WTC11 (cell line): ENCODE data around the gene ANKS3. TPM values are rescaled to one million over a fixed set of nuclear protein-coding genes. Genes with fewer than 3 reads are reported as not detected.

Experiments
- ATAC-seq: fragments of 200-7000 bp; cut with Tn5 transposase; 2 replicates; pipeline ENCODE4 v1.10.0; 2021; ENCODE audit warnings: mild to moderate bottlenecking, moderate library complexity
- CTCF ChIA-PET: fragments of 300-600 bp; sonication (Branson Sonifier 250); formaldehyde crosslinking; loops from one replicate; lab custom pipeline; 2021; ENCODE audit warnings: antibody characterized with exemption; lab: Charles Lee
- POLR2A ChIA-PET: fragments of 350-600 bp; sonication (Branson Sonifier 250); formaldehyde crosslinking; loops from one replicate; lab custom pipeline; 2021; ENCODE audit warnings: antibody characterized with exemption; lab: Charles Lee
- DNase-seq: peaks from one replicate; pipeline ENCODE4 v3.0.0; 2021; ENCODE audit warnings: low spot score
- H3K27ac Mint-ChIP-seq: 2 replicates; pipeline ENCODE4 v1.8.0; 2021; ENCODE audit warnings: mixed read lengths
- H3K27me3 Mint-ChIP-seq: 2 replicates; pipeline ENCODE4 v1.8.0; 2021; ENCODE audit warnings: low read depth, mild to moderate bottlenecking, moderate library complexity, mixed read lengths
- H3K36me3 Mint-ChIP-seq: 2 replicates; pipeline ENCODE4 v1.8.0; 2021; ENCODE audit warnings: mixed read lengths
- H3K4me1 Mint-ChIP-seq: 2 replicates; pipeline ENCODE4 v1.8.0; 2022; ENCODE audit warnings: mixed read lengths
- H3K4me3 Mint-ChIP-seq: 2 replicates; pipeline ENCODE4 v1.8.0; 2021; ENCODE audit warnings: mild to moderate bottlenecking, moderate library complexity, mixed read lengths
- H3K9me3 Mint-ChIP-seq: 2 replicates; pipeline ENCODE4 v1.8.0; 2021; ENCODE audit warnings: mixed read lengths
- ARID4B ChIP-seq: sonication (generic); formaldehyde crosslinking; IDR thresholded peaks from 2 replicates; pipeline ENCODE4 v1.8.0; 2023; ENCODE audit warnings: missing genetic modification reagents, mild to moderate bottlenecking, borderline replicate concordance
- ATF2 ChIP-seq: sonication (generic); formaldehyde crosslinking; IDR thresholded peaks from 2 replicates; pipeline ENCODE4 v1.8.1; 2022; ENCODE audit warnings: low read depth, missing genetic modification reagents, borderline replicate concordance
- CBFB ChIP-seq: sonication (generic); formaldehyde crosslinking; IDR thresholded peaks from 2 replicates; pipeline ENCODE4 v1.8.1; 2022; ENCODE audit warnings: mild to moderate bottlenecking, low read depth, missing genetic modification reagents
- JAZF1 ChIP-seq: fragments of 250-450 bp; sonication (Bioruptor Pico); IDR thresholded peaks from 2 replicates; pipeline ENCODE4 v1.9.0; 2021; ENCODE audit warnings: moderate library complexity, mild to moderate bottlenecking, inconsistent platforms
- MXD4 ChIP-seq: fragments of 250-450 bp; sonication (Bioruptor Pico); IDR thresholded peaks from 2 replicates; pipeline ENCODE4 v1.8.0; 2021; ENCODE audit warnings: mild to moderate bottlenecking, moderate library complexity, borderline replicate concordance
- MYBL2 ChIP-seq: sonication (generic); formaldehyde crosslinking; IDR thresholded peaks from 2 replicates; pipeline ENCODE4 v1.8.1; 2023; ENCODE audit warnings: mild to moderate bottlenecking, moderate library complexity, missing genetic modification reagents
- NR2C2 ChIP-seq: sonication (generic); formaldehyde crosslinking; IDR thresholded peaks from 2 replicates; pipeline ENCODE4 v1.8.0; 2022; ENCODE audit warnings: mild to moderate bottlenecking, missing genetic modification reagents
- OVOL2 ChIP-seq: fragments of 250-450 bp; sonication (Bioruptor Pico); IDR thresholded peaks from 2 replicates; pipeline ENCODE4 v1.9.0; 2021; ENCODE audit warnings: mild to moderate bottlenecking, borderline replicate concordance
- PRRX2 ChIP-seq: fragments of 250-450 bp; sonication (Bioruptor Pico); IDR thresholded peaks from 2 replicates; pipeline ENCODE4 v1.8.0; 2021; ENCODE audit warnings: mild to moderate bottlenecking
- SMAD3 ChIP-seq: sonication (generic); formaldehyde crosslinking; IDR thresholded peaks from 2 replicates; pipeline ENCODE4 v1.8.0; 2022; ENCODE audit warnings: missing genetic modification reagents, mild to moderate bottlenecking, borderline replicate concordance
- SP1 ChIP-seq: sonication (generic); formaldehyde crosslinking; conservative IDR thresholded peaks from 2 replicates; pipeline ENCODE4 v1.8.1; 2022; ENCODE audit warnings: missing genetic modification reagents
- TEAD1 ChIP-seq: sonication (generic); formaldehyde crosslinking; IDR thresholded peaks from 2 replicates; pipeline ENCODE4 v1.8.0; 2022; ENCODE audit warnings: mild to moderate bottlenecking, missing genetic modification reagents
- USF2 ChIP-seq: sonication (generic); formaldehyde crosslinking; IDR thresholded peaks from 2 replicates; pipeline ENCODE4 v1.8.1; 2023; ENCODE audit warnings: mild to moderate bottlenecking, missing genetic modification reagents, moderate library complexity
- ZBTB43 ChIP-seq: sonication (generic); formaldehyde crosslinking; IDR thresholded peaks from 2 replicates; pipeline ENCODE4 v1.8.1; 2023; ENCODE audit warnings: mild to moderate bottlenecking, missing genetic modification reagents
- ZMAT4 ChIP-seq: fragments of 250-450 bp; sonication (Bioruptor Pico); IDR thresholded peaks from 2 replicates; pipeline ENCODE4 v1.9.0; 2021; ENCODE audit warnings: mild to moderate bottlenecking
- ZNF138 ChIP-seq: sonication (generic); formaldehyde crosslinking; conservative IDR thresholded peaks from 2 replicates; pipeline ENCODE4 v1.8.1; 2022; ENCODE audit warnings: mild to moderate bottlenecking, moderate library complexity, missing genetic modification reagents
- ZNF416 ChIP-seq: fragments of 250-450 bp; sonication (Bioruptor Pico); IDR thresholded peaks from 2 replicates; pipeline ENCODE4 v1.9.0; 2021; ENCODE audit warnings: mild to moderate bottlenecking, inconsistent platforms
- ZNF423 ChIP-seq: fragments of 250-450 bp; sonication (Bioruptor Pico); IDR thresholded peaks from 2 replicates; pipeline ENCODE4 v2.1.2; 2022; ENCODE audit warnings: mild to moderate bottlenecking, moderate library complexity
- total RNA-seq: library from RNA; stranded (reverse); gene quantifications from 3 replicates; pipeline ENCODE4 v1.2.3, GENCODE V29; 2021

The ANKS3 gene
- total RNA-seq, 1 experiment from 2014 or later = 35.6 TPM

- H3K27me3 Mint-ChIP-seq = no peaks in the 10 kb centered on the region; the same call in 1 of the 2 replicates
- H3K36me3 Mint-ChIP-seq = peaks cover 3% of the 10 kb centered on the region; the same call in 1 of the 2 replicates
- CTCF ChIA-PET = interaction anchor here (0.6 to 1.5 kb wide), 2 partner anchors 13 to 97 kb away, joined by 3 to 6 read pairs; partner anchors contain the start of genes ANKS3 and DNAAF8
- H3K9me3 Mint-ChIP-seq = no peaks in the 10 kb centered on the region
- DNase-seq = no peak
- peaks cover 20% of the 10 kb centered on the region for H3K4me1 Mint-ChIP-seq
- H3K4me3 Mint-ChIP-seq = no peak overlapping the region
- no peak for TF ChIP-seq ZNF416 (CRISPR knock-in tag)
- TF ChIP-seq TEAD1 (CRISPR knock-in tag) = no peak
- TF ChIP-seq ZBTB43 (CRISPR knock-in tag) = no peak
- TF ChIP-seq ATF2 (CRISPR knock-in tag) = no peak
- TF ChIP-seq SMAD3 = no peak
- TF ChIP-seq CBFB (CRISPR knock-in tag) = no peak
- TF ChIP-seq OVOL2 (CRISPR knock-in tag) = no peak
- no peak for TF ChIP-seq PRRX2 (CRISPR knock-in tag)
- TF ChIP-seq, all 79 proteins: peak for 0
- H3K27ac Mint-ChIP-seq = no peak overlapping the region
- ATAC-seq = no peak
- POLR2A ChIA-PET = interaction anchor here (0.8 to 2.0 kb wide), 2 partner anchors 13 to 54 kb away, joined by 3 to 9 read pairs; partner anchors contain the start of genes ANKS3 and DNAAF8
These were observed 13.0 kb upstream of the ANKS3 start for GRCh38 chr16:4746991-4747574.

- TF ChIP-seq ARID4B (CRISPR knock-in tag) (no peak), USF2 (no peak), MXD4 (CRISPR knock-in tag) (no peak), JAZF1 (CRISPR knock-in tag) (no peak), ZMAT4 (no peak), MYBL2 (CRISPR knock-in tag) (no peak), ZNF423 (CRISPR knock-in tag) (no peak), SP1 (CRISPR knock-in tag) (no peak), ZNF138 (CRISPR knock-in tag) (no peak), NR2C2 (CRISPR knock-in tag) (no peak)
- TF ChIP-seq, all 79 proteins: peak for 0
- no peaks in the 10 kb centered on the region; the same call in 1 of the 2 replicates for H3K36me3 Mint-ChIP-seq
These were observed 12.1 kb upstream of the ANKS3 start for GRCh38 chr16:4746215-4746614.

More at GRCh38 chr16:4746215-4746614, 12.1 kb upstream of the ANKS3 start:
- no peaks in the 10 kb centered on the region for H3K9me3 Mint-ChIP-seq
- H3K27ac Mint-ChIP-seq = peak overlapping the region; percentile 50
- H3K4me3 Mint-ChIP-seq = no peak overlapping the region
- DNase-seq = no peak
- no peak for ATAC-seq
- H3K27me3 Mint-ChIP-seq = no peaks in the 10 kb centered on the region; the same call in 1 of the 2 replicates
- CTCF ChIA-PET = interaction anchor here (1.5 kb wide), 1 partner anchor 12 kb away, joined by 6 read pairs; the partner anchor contains the start of genes ANKS3 and DNAAF8
- POLR2A ChIA-PET = interaction anchor here (0.8 to 2.0 kb wide), 2 partner anchors 12 to 54 kb away, joined by 3 to 9 read pairs; partner anchors contain the start of genes ANKS3 and DNAAF8
- peaks cover 20% of the 10 kb centered on the region for H3K4me1 Mint-ChIP-seq
